Stomach smooth muscle (tissue), 2 donors: ENCODE results near the gene EHHADH.
"Not testable (repeated sequence)": the region's sequence is repeated elsewhere in the genome, so short reads cannot be mapped to it uniquely, and the experiment has no call there.

Experiments used
- H3K27ac ChIP-seq: one replicate; pipeline ENCODE4 v1.7.0; 2013; ENCODE audit warnings: mild to moderate bottlenecking, low read length, inconsistent platforms
- H3K27me3 ChIP-seq, 2 donors: one replicate each; pipeline ENCODE4 v1.7.0; 2013; ENCODE audit warnings: low read length in 2 of 2; ENCODE audit not compliant: insufficient read depth in 2 of 2, control insufficient read depth in 1 of 2
- H3K36me3 ChIP-seq, 2 donors: one replicate each; pipeline ENCODE4 v1.7.0; 2013; ENCODE audit warnings: low read length in 2 of 2; ENCODE audit not compliant: control insufficient read depth in 2 of 2, insufficient read depth in 2 of 2
- H3K4me1 ChIP-seq: one replicate; pipeline ENCODE4 v1.7.0; 2013; ENCODE audit warnings: low read length; ENCODE audit not compliant: control insufficient read depth, insufficient read depth
- H3K4me3 ChIP-seq, 2 donors: one replicate each; pipeline ENCODE4 v1.7.0; 2013; ENCODE audit warnings: low read length in 2 of 2
- H3K9ac ChIP-seq, 2 donors: one replicate each; pipeline ENCODE4 v1.7.0; 2013; ENCODE audit warnings: low read length in 2 of 2, mild to moderate bottlenecking in 1 of 2
- H3K9me3 ChIP-seq, 2 donors: one replicate each; pipeline ENCODE4 v1.7.0; 2013; ENCODE audit warnings: low read length in 2 of 2; ENCODE audit not compliant: control insufficient read depth in 2 of 2
- donor health status: healthy.
- donor health status: Pancreatic carcinoma.

Gene EHHADH

GRCh38 chr3:185272033-185272432 lies 18.2 kb upstream of the EHHADH start:
- no peak overlapping the region for H3K9ac ChIP-seq

GRCh38 chr3:185270956-185271332 lies 17.1 kb upstream of the EHHADH start:
- Histone ChIP-seq H3K4me3 (no peak overlapping the region), H3K9me3 (no peaks in the 10 kb centered on the region), H3K9ac (no peak overlapping the region), H3K36me3 (no peaks in the 10 kb centered on the region), H3K27ac (no peak overlapping the region), H3K4me1 (no peaks in the 10 kb centered on the region), H3K27me3 (peaks cover 3 to 5% of the 10 kb centered on the region in 2 donors)

More at GRCh38 chr3:185272033-185272432, 18.2 kb upstream of the EHHADH start:
- no peak overlapping the region for H3K4me3 ChIP-seq
- no peaks in the 10 kb centered on the region for H3K4me1 ChIP-seq
- H3K27me3 ChIP-seq, result peaks cover 3 to 10% of the 10 kb centered on the region in 2 donors
- H3K9me3 ChIP-seq, result no peaks in the 10 kb centered on the region
- no peaks in the 10 kb centered on the region for H3K36me3 ChIP-seq
- no peak overlapping the region for H3K27ac ChIP-seq

- H3K27ac ChIP-seq, result no peak overlapping the region
- H3K4me1 ChIP-seq, result no peaks in the 10 kb centered on the region
- H3K9me3 ChIP-seq, result no peaks in the 10 kb centered on the region
- H3K9ac ChIP-seq, result no peak overlapping the region
- no peak overlapping the region for H3K4me3 ChIP-seq
- peaks cover 3 to 5% of the 10 kb centered on the region in 2 donors for H3K27me3 ChIP-seq
- H3K36me3 ChIP-seq, result no peaks in the 10 kb centered on the region
Observed at GRCh38 chr3:185270262-185270955, 16.6 kb upstream of the EHHADH start.

GRCh38 chr3:185268194-185268962 lies 14.5 kb upstream of the EHHADH start:
- H3K36me3 ChIP-seq, result no peaks in the 10 kb centered on the region
- no peak overlapping the region for H3K9ac ChIP-seq
- H3K9me3 ChIP-seq, result no peaks in the 10 kb centered on the region
- peaks cover 3 to 5% of the 10 kb centered on the region in 2 donors for H3K27me3 ChIP-seq
- no peaks in the 10 kb centered on the region for H3K4me1 ChIP-seq
- H3K27ac ChIP-seq, result no peak overlapping the region
- no peak overlapping the region for H3K4me3 ChIP-seq

- Histone ChIP-seq H3K27ac (no peak overlapping the region), H3K4me1 (no peaks in the 10 kb centered on the region), H3K36me3 (no peaks in the 10 kb centered on the region), H3K27me3 (peaks cover 3 to 4% of the 10 kb centered on the region in 2 donors), H3K9ac (no peak overlapping the region), H3K9me3 (no peaks in the 10 kb centered on the region), H3K4me3 (no peak overlapping the region)
Observed at GRCh38 chr3:185267193-185267592, 13.3 kb upstream of the EHHADH start.

GRCh38 chr3:185264849-185265553 lies 11.2 kb upstream of the EHHADH start:
- Histone ChIP-seq H3K9me3 (no peaks in the 10 kb centered on the region), H3K36me3 (no peaks in the 10 kb centered on the region), H3K4me3 (no peak overlapping the region), H3K27ac (no peak overlapping the region), H3K9ac (no peak overlapping the region), H3K4me1 (no peaks in the 10 kb centered on the region), H3K27me3 (peaks cover 0 to 3% of the 10 kb centered on the region in 2 donors)

- Histone ChIP-seq H3K9me3 (no peaks in the 10 kb centered on the region), H3K27ac (no peak overlapping the region), H3K4me1 (no peaks in the 10 kb centered on the region), H3K9ac (no peak overlapping the region), H3K27me3 (peaks cover 0 to under 1% of the 10 kb centered on the region in 2 donors), H3K4me3 (no peak overlapping the region), H3K36me3 (no peaks in the 10 kb centered on the region)
Observed at GRCh38 chr3:185263423-185263822, 9.6 kb upstream of the EHHADH start.

- Histone ChIP-seq H3K27me3 (no peaks in the 10 kb centered on the region), H3K4me1 (no peaks in the 10 kb centered on the region), H3K36me3 (no peaks in the 10 kb centered on the region), H3K4me3 (no peak overlapping the region), H3K9ac (no peak overlapping the region), H3K9me3 (no peaks in the 10 kb centered on the region), H3K27ac (no peak overlapping the region)
Observed at GRCh38 chr3:185257334-185257733, 3.5 kb upstream of the EHHADH start.

GRCh38 chr3:185254799-185255198 lies 950 bp upstream of the EHHADH start:
- H3K4me1 ChIP-seq, result no peaks in the 10 kb centered on the region
- H3K9ac ChIP-seq, result no peak overlapping the region
- no peaks in the 10 kb centered on the region for H3K36me3 ChIP-seq
- H3K27me3 ChIP-seq, result no peaks in the 10 kb centered on the region
- H3K27ac ChIP-seq, result no peak overlapping the region
- no peaks in the 10 kb centered on the region for H3K9me3 ChIP-seq
- no peak overlapping the region for H3K4me3 ChIP-seq

- not testable (repeated sequence) for H3K27ac ChIP-seq, H3K4me1 ChIP-seq, H3K36me3 ChIP-seq, H3K4me3 ChIP-seq, H3K9me3 ChIP-seq, H3K27me3 ChIP-seq, H3K9ac ChIP-seq
Observed at GRCh38 chr3:185253133-185253532, 716 bp downstream of the EHHADH start.
